HuH-7 (cell line): ENCODE data around the gene MTCH2.

Experiments
- DNase-seq: peaks from one replicate; pipeline ENCODE4 v3.0.0; 2011; ENCODE audit warnings: low spot score

Gene MTCH2

GRCh38 chr11:47589977-47590861, 52.1 kb downstream of the MTCH2 start:
- no peak for DNase-seq

- no peak for DNase-seq
Observed at GRCh38 chr11:47589584-47589976, 52.8 kb downstream of the MTCH2 start.

GRCh38 chr11:47589118-47589517, 53.2 kb downstream of the MTCH2 start:
- DNase-seq = no peak

- DNase-seq = no peak
Observed at GRCh38 chr11:47587723-47588326, 54.5 kb downstream of the MTCH2 start.

- DNase-seq = no peak
Observed at GRCh38 chr11:47587039-47587716, 55.2 kb downstream of the MTCH2 start.

GRCh38 chr11:47586098-47586855, 56.1 kb downstream of the MTCH2 start, which contains the start of gene FAM180B:
FAM180B (plus strand) TSS chr11:47586678; CDS start chr11:47586769, 91 bp downstream.
- DNase-seq = no peak

- DNase-seq = no peak
Observed at GRCh38 chr11:47583844-47584243, 58.5 kb downstream of the MTCH2 start.

- DNase-seq = peak; percentile 86
Observed at GRCh38 chr11:47578524-47579494, 63.5 kb downstream of the MTCH2 start, which contains the start of the genes KBTBD4 and NDUFS3. KBTBD4 (minus strand) TSS chr11:47578970; CDS start chr11:47578951, 19 bp downstream. NDUFS3 (plus strand) TSS chr11:47579074; CDS start chr11:47579092, 18 bp downstream.

GRCh38 chr11:47577460-47578041, 64.8 kb downstream of the MTCH2 start:
- DNase-seq = no peak

- no peak for DNase-seq
Observed at GRCh38 chr11:47573321-47573720, 69.0 kb downstream of the MTCH2 start.

GRCh38 chr11:47572715-47573255, 69.6 kb downstream of the MTCH2 start:
- DNase-seq = no peak

GRCh38 chr11:47571895-47572294, 70.5 kb downstream of the MTCH2 start:
- no peak for DNase-seq

- no peak for DNase-seq
Observed at GRCh38 chr11:47571357-47571729, 71.0 kb downstream of the MTCH2 start.

GRCh38 chr11:47570651-47571356, 71.6 kb downstream of the MTCH2 start:
- no peak for DNase-seq

GRCh38 chr11:47569646-47570045, 72.7 kb downstream of the MTCH2 start:
- DNase-seq = no peak
